Endodermal cell (in vitro differentiated cells): Measurements from ENCODE around the gene PTPRH. TPM values are rescaled to one million over a fixed set of nuclear protein-coding genes. Genes with fewer than 3 reads are reported as not detected.
A peak's percentile ranks its signal among the peaks of the same experiment; 100 is the strongest.

Source experiments
- DNase-seq: peaks from one replicate; pipeline ENCODE4 v3.0.0-alpha.2; 2017
- H3K27ac ChIP-seq: 2 replicates; pipeline ENCODE4 v1.5.1; 2013; ENCODE audit warnings: mild to moderate bottlenecking, low read depth, low read length, moderate library complexity
- H3K27me3 ChIP-seq: 2 replicates; pipeline ENCODE4 v1.6.1; 2013; ENCODE audit warnings: mild to moderate bottlenecking, low read length, moderate library complexity; ENCODE audit not compliant: insufficient read depth, control insufficient read depth, poor library complexity, severe bottlenecking
- H3K36me3 ChIP-seq: 2 replicates; pipeline ENCODE4 v1.7.0; 2013; ENCODE audit warnings: mild to moderate bottlenecking, low read length, moderate library complexity; ENCODE audit not compliant: control insufficient read depth, insufficient read depth
- H3K4me1 ChIP-seq: one replicate; pipeline ENCODE4 v1.7.0; 2013; ENCODE audit warnings: low read length; ENCODE audit not compliant: control insufficient read depth, insufficient read depth
- H3K4me3 ChIP-seq: 2 replicates; pipeline ENCODE4 v1.5.1; 2013; ENCODE audit warnings: mild to moderate bottlenecking, low read length, moderate library complexity
- H3K9ac ChIP-seq: 2 replicates; pipeline ENCODE4 v1.6.1; 2013; ENCODE audit warnings: mild to moderate bottlenecking, low read length, moderate library complexity; ENCODE audit not compliant: poor library complexity, severe bottlenecking; ENCODE audit errors: extremely low read depth
- H3K9me3 ChIP-seq: 2 replicates; pipeline ENCODE4 v1.6.1; 2013; ENCODE audit warnings: mild to moderate bottlenecking, low read length, moderate library complexity; ENCODE audit not compliant: control insufficient read depth
- H3K27ac Mint-ChIP-seq: 2 replicates; pipeline ENCODE4 v1.8.0; 2020; ENCODE audit warnings: mixed read lengths
- H3K27me3 Mint-ChIP-seq: 2 replicates; pipeline ENCODE4 v1.8.0; 2021; ENCODE audit warnings: mild to moderate bottlenecking, mixed read lengths; ENCODE audit not compliant: insufficient read depth
- H3K36me3 Mint-ChIP-seq: 2 replicates; pipeline ENCODE4 v1.8.0; 2020; ENCODE audit warnings: low read depth, mixed read lengths
- H3K4me1 Mint-ChIP-seq: 2 replicates; pipeline ENCODE4 v1.8.0; 2020; ENCODE audit warnings: mixed read lengths
- H3K4me3 Mint-ChIP-seq: 2 replicates; pipeline ENCODE4 v1.8.0; 2020; ENCODE audit warnings: mild to moderate bottlenecking, moderate library complexity, mixed read lengths
- H3K9me3 Mint-ChIP-seq: 2 replicates; pipeline ENCODE4 v1.8.0; 2020; ENCODE audit warnings: mild to moderate bottlenecking, mixed read lengths
- CTCF ChIP-seq: fragments of 200-600 bp; sonication (generic); conservative IDR thresholded peaks from 2 replicates; pipeline ENCODE4 v1.5.0; 2021; ENCODE audit warnings: antibody characterized with exemption, mild to moderate bottlenecking
- WGBS, 2 experiments: methylation state at CpG; one replicate each; pipeline versions ENCODE4 v1.1.5 to v1.1.7; 2013; ENCODE audit warnings: missing lambda C conversion rate in 2 of 2, mixed read lengths in 1 of 2; ENCODE audit not compliant: insufficient coverage in 1 of 2, insufficient read length in 1 of 2; 5-methylcytosine and 5-hydroxymethylcytosine counted together
- long read RNA-seq, 4 experiments: library from polyadenylated mRNA in 2 of 4; library from RNA in 1 of 4; library from capped mRNA in 1 of 4; stranded (forward) in 3 of 4; unstranded in 1 of 4; transcript quantifications; one replicate each; pipeline ENCODE4 v2.0.0, GENCODE V29; 2020 to 2021; ENCODE audit warnings: inconsistent platforms in 1 of 4
- polyA plus RNA-seq, 2 experiments: library from polyadenylated mRNA; stranded (reverse); fragments of 50-300 nt; gene quantifications; one replicate each; pipeline ENCODE4 v1.2.3, GENCODE V29; 2013
- total RNA-seq, 2 donors: library from RNA; stranded (reverse); fragmentation: NEBNext Ultra II Directional in 1 of 2; extraction: Animal tissue kit (Norgen Biotek cat#: 25700) in 1 of 2; gene quantifications; 2 replicates in 1 of 2; 3 replicates in 1 of 2; pipeline ENCODE4 v1.2.1, GENCODE V29; 2021

Gene PTPRH
- not detected for total RNA-seq
- 2.1 TPM for polyA plus RNA-seq (2013, experiment 1 of 2)
- polyA plus RNA-seq (2013, experiment 2 of 2): 1.3 TPM
- long read RNA-seq, experiment 1: 0 reads
- long read RNA-seq, experiment 2: 0 reads
- long read RNA-seq, experiment 3: 0 reads
- long read RNA-seq, experiment 4: 0 reads

GRCh38 chr19:55208880-55209692, at the start of gene PTPRH:
Gene PTPRH, minus strand, starts transcription at chr19:55209501. Its CDS starts 68 bp downstream, at chr19:55209433.
- H3K27me3 ChIP-seq: no peaks in the 10 kb centered on the region
- 78 to 81% methylated on average over 8 to 16 of the region's 18 CpGs for WGBS, 2 experiments
- peaks cover 26% of the 10 kb centered on the region for H3K9me3 Mint-ChIP-seq
- peak within 1 kb of the TSS; percentile 49 for H3K27ac ChIP-seq
- no peak within 1 kb of the TSS for H3K27ac Mint-ChIP-seq
- peaks cover 8% of the 10 kb centered on the region for H3K9me3 ChIP-seq
- peaks cover 3% of the 10 kb centered on the region for H3K4me1 Mint-ChIP-seq
- no peak within 1 kb of the TSS for H3K4me3 Mint-ChIP-seq
- no peak for TF ChIP-seq CTCF
- peaks cover 47% of the 10 kb centered on the region for H3K27me3 Mint-ChIP-seq
- no peaks in the 10 kb centered on the region for H3K36me3 ChIP-seq
- no peak within 1 kb of the TSS for H3K4me3 ChIP-seq
- H3K9ac ChIP-seq: no peak within 1 kb of the TSS
- H3K4me1 ChIP-seq: no peaks in the 10 kb centered on the region
- H3K36me3 Mint-ChIP-seq: no peaks in the 10 kb centered on the region
- DNase-seq: no peak

- Histone ChIP-seq H3K27me3 (no peaks in the 10 kb centered on the region), H3K27ac (peak overlapping the region; percentile 71), H3K4me3 (peak overlapping the region; percentile 90), H3K36me3 (peaks cover 4% of the 10 kb centered on the region), H3K4me1 (peaks cover 11% of the 10 kb centered on the region), H3K9ac (peak overlapping the region; percentile 84), H3K9me3 (no peaks in the 10 kb centered on the region)
- Mint-ChIP-seq H3K27ac (no peak overlapping the region), H3K4me3 (peak overlapping the region; percentile 98), H3K27me3 (no peaks in the 10 kb centered on the region), H3K36me3 (peaks cover 12% of the 10 kb centered on the region), H3K9me3 (no peaks in the 10 kb centered on the region), H3K4me1 (peaks cover 36% of the 10 kb centered on the region)
- TF ChIP-seq CTCF: no peak
- WGBS, 2 experiments: 0% methylated on average over 32 to 53 of the region's 53 CpGs
- DNase-seq: no peak
Observed at GRCh38 chr19:55258476-55258827, 49.2 kb upstream of the PTPRH start.

GRCh38 chr19:55257461-55258420, 48.4 kb upstream of the PTPRH start:
- Histone ChIP-seq H3K9me3 (no peaks in the 10 kb centered on the region), H3K4me3 (peak overlapping the region; percentile 90), H3K27me3 (no peaks in the 10 kb centered on the region), H3K4me1 (peaks cover 11% of the 10 kb centered on the region), H3K27ac (no peak overlapping the region), H3K9ac (peak overlapping the region; percentile 74), H3K36me3 (peaks cover 7% of the 10 kb centered on the region)
- no peaks in the 10 kb centered on the region for H3K27me3 Mint-ChIP-seq
- H3K4me1 Mint-ChIP-seq: peaks cover 37% of the 10 kb centered on the region
- no peak for TF ChIP-seq CTCF
- WGBS, 2 experiments: 14 to 18% methylated on average over 48 to 51 of the region's 51 CpGs
- H3K27ac Mint-ChIP-seq: peak overlapping the region; percentile 94
- H3K9me3 Mint-ChIP-seq: no peaks in the 10 kb centered on the region
- H3K4me3 Mint-ChIP-seq: peak overlapping the region; percentile 98
- H3K36me3 Mint-ChIP-seq: peaks cover 7% of the 10 kb centered on the region
- DNase-seq: peak; percentile 68
